Activated T-cell treated with anti-CD3 and anti-CD28 coated beads, Interleukin-2, amount 50 U/mL, for 24 hours (primary cell): ENCODE measurements around the gene FTO.

Source experiments
- DNase-seq: peaks from one replicate; pipeline ENCODE4 v3.0.0-alpha.2; 2020
- H3K27ac Mint-ChIP-seq: 2 replicates; pipeline ENCODE4 v1.8.0; 2020; ENCODE audit warnings: mild to moderate bottlenecking, mixed read lengths
- H3K27me3 Mint-ChIP-seq: 2 replicates; pipeline ENCODE4 v1.8.0; 2020; ENCODE audit warnings: mixed read lengths
- H3K36me3 Mint-ChIP-seq: 2 replicates; pipeline ENCODE4 v1.8.0; 2020; ENCODE audit warnings: low read depth, mixed read lengths
- H3K4me1 Mint-ChIP-seq: 2 replicates; pipeline ENCODE4 v1.8.0; 2020; ENCODE audit warnings: low read depth, mixed read lengths
- H3K4me3 Mint-ChIP-seq: 2 replicates; pipeline ENCODE4 v1.8.0; 2020; ENCODE audit warnings: mild to moderate bottlenecking, moderate library complexity, mixed read lengths
- H3K9me3 Mint-ChIP-seq: 2 replicates; pipeline ENCODE4 v1.8.0; 2020; ENCODE audit warnings: mixed read lengths

FTO gene

GRCh38 chr16:54073356-54073755, 369.4 kb downstream of the FTO start:
- Mint-ChIP-seq H3K36me3 (peaks cover 4% of the 10 kb centered on the region), H3K9me3 (no peaks in the 10 kb centered on the region), H3K27me3 (no peaks in the 10 kb centered on the region), H3K4me3 (no peak overlapping the region), H3K4me1 (no peaks in the 10 kb centered on the region), H3K27ac (no peak overlapping the region)
- no peak for DNase-seq

GRCh38 chr16:54075446-54075845, 371.5 kb downstream of the FTO start:
- Mint-ChIP-seq H3K27ac (no peak overlapping the region), H3K4me1 (no peaks in the 10 kb centered on the region), H3K27me3 (no peaks in the 10 kb centered on the region), H3K36me3 (peaks cover 9% of the 10 kb centered on the region), H3K9me3 (no peaks in the 10 kb centered on the region), H3K4me3 (no peak overlapping the region)
- DNase-seq = no peak

GRCh38 chr16:54076006-54076504, 372.1 kb downstream of the FTO start:
- no peak for DNase-seq
- Mint-ChIP-seq H3K4me3 (no peak overlapping the region), H3K27ac (no peak overlapping the region), H3K27me3 (no peaks in the 10 kb centered on the region), H3K4me1 (no peaks in the 10 kb centered on the region), H3K9me3 (no peaks in the 10 kb centered on the region), H3K36me3 (peaks cover 5% of the 10 kb centered on the region)

- Mint-ChIP-seq H3K9me3 (no peaks in the 10 kb centered on the region), H3K27me3 (no peaks in the 10 kb centered on the region), H3K27ac (no peak overlapping the region), H3K36me3 (peaks cover 6% of the 10 kb centered on the region), H3K4me1 (no peaks in the 10 kb centered on the region), H3K4me3 (no peak overlapping the region)
- no peak for DNase-seq
Observed at GRCh38 chr16:54077050-54077821, 373.3 kb downstream of the FTO start.

- Mint-ChIP-seq H3K27ac (no peak overlapping the region), H3K9me3 (no peaks in the 10 kb centered on the region), H3K4me3 (no peak overlapping the region), H3K4me1 (no peaks in the 10 kb centered on the region), H3K36me3 (peaks cover 7% of the 10 kb centered on the region), H3K27me3 (no peaks in the 10 kb centered on the region)
- no peak for DNase-seq
Observed at GRCh38 chr16:54080524-54081008, 376.6 kb downstream of the FTO start.

GRCh38 chr16:54086791-54087190, 382.8 kb downstream of the FTO start:
- no peak for DNase-seq
- H3K9me3 Mint-ChIP-seq = peaks cover 3% of the 10 kb centered on the region
- peaks cover 18% of the 10 kb centered on the region for H3K36me3 Mint-ChIP-seq
- H3K27ac Mint-ChIP-seq = no peak overlapping the region
- no peaks in the 10 kb centered on the region for H3K27me3 Mint-ChIP-seq
- H3K4me1 Mint-ChIP-seq = no peaks in the 10 kb centered on the region
- no peak overlapping the region for H3K4me3 Mint-ChIP-seq

- no peaks in the 10 kb centered on the region for H3K27me3 Mint-ChIP-seq
- peaks cover 47% of the 10 kb centered on the region for H3K36me3 Mint-ChIP-seq
- no peaks in the 10 kb centered on the region for H3K4me1 Mint-ChIP-seq
- no peak overlapping the region for H3K4me3 Mint-ChIP-seq
- DNase-seq = no peak
- no peak overlapping the region for H3K27ac Mint-ChIP-seq
- peaks cover 7% of the 10 kb centered on the region for H3K9me3 Mint-ChIP-seq
Observed at GRCh38 chr16:54090602-54091001, 386.6 kb downstream of the FTO start.

- H3K4me3 Mint-ChIP-seq = no peak overlapping the region
- H3K27ac Mint-ChIP-seq = no peak overlapping the region
- H3K9me3 Mint-ChIP-seq = peaks cover 7% of the 10 kb centered on the region
- no peaks in the 10 kb centered on the region for H3K4me1 Mint-ChIP-seq
- H3K27me3 Mint-ChIP-seq = no peaks in the 10 kb centered on the region
- H3K36me3 Mint-ChIP-seq = peaks cover 50% of the 10 kb centered on the region
- no peak for DNase-seq
Observed at GRCh38 chr16:54093281-54093680, 389.3 kb downstream of the FTO start.

GRCh38 chr16:54094641-54095040, 390.7 kb downstream of the FTO start:
- DNase-seq = no peak
- H3K4me3 Mint-ChIP-seq = no peak overlapping the region
- H3K4me1 Mint-ChIP-seq = no peaks in the 10 kb centered on the region
- no peaks in the 10 kb centered on the region for H3K27me3 Mint-ChIP-seq
- no peak overlapping the region for H3K27ac Mint-ChIP-seq
- peaks cover 4% of the 10 kb centered on the region for H3K9me3 Mint-ChIP-seq
- peaks cover 47% of the 10 kb centered on the region for H3K36me3 Mint-ChIP-seq

GRCh38 chr16:54096607-54097006, 392.7 kb downstream of the FTO start:
- no peak for DNase-seq
- Mint-ChIP-seq H3K36me3 (peaks cover 42% of the 10 kb centered on the region), H3K4me3 (no peak overlapping the region), H3K27me3 (no peaks in the 10 kb centered on the region), H3K27ac (no peak overlapping the region), H3K4me1 (no peaks in the 10 kb centered on the region), H3K9me3 (peaks cover 4% of the 10 kb centered on the region)

GRCh38 chr16:54097774-54098173, 393.8 kb downstream of the FTO start:
- Mint-ChIP-seq H3K4me1 (no peaks in the 10 kb centered on the region), H3K27ac (no peak overlapping the region), H3K4me3 (no peak overlapping the region), H3K9me3 (peaks cover 4% of the 10 kb centered on the region), H3K27me3 (no peaks in the 10 kb centered on the region), H3K36me3 (peaks cover 35% of the 10 kb centered on the region)
- no peak for DNase-seq

- no peak for DNase-seq
- H3K36me3 Mint-ChIP-seq = peaks cover 31% of the 10 kb centered on the region
- H3K9me3 Mint-ChIP-seq = peaks cover 4% of the 10 kb centered on the region
- no peaks in the 10 kb centered on the region for H3K27me3 Mint-ChIP-seq
- H3K4me3 Mint-ChIP-seq = no peak overlapping the region
- H3K27ac Mint-ChIP-seq = no peak overlapping the region
- no peaks in the 10 kb centered on the region for H3K4me1 Mint-ChIP-seq
Observed at GRCh38 chr16:54098247-54098646, 394.3 kb downstream of the FTO start.

- H3K9me3 Mint-ChIP-seq = peaks cover 4% of the 10 kb centered on the region
- H3K36me3 Mint-ChIP-seq = peaks cover 19% of the 10 kb centered on the region
- H3K4me1 Mint-ChIP-seq = no peaks in the 10 kb centered on the region
- no peak overlapping the region for H3K27ac Mint-ChIP-seq
- no peaks in the 10 kb centered on the region for H3K27me3 Mint-ChIP-seq
- H3K4me3 Mint-ChIP-seq = no peak overlapping the region
- no peak for DNase-seq
Observed at GRCh38 chr16:54099627-54100026, 395.7 kb downstream of the FTO start.

GRCh38 chr16:54102888-54103866, 399.2 kb downstream of the FTO start:
- no peak overlapping the region for H3K27ac Mint-ChIP-seq
- no peaks in the 10 kb centered on the region for H3K4me1 Mint-ChIP-seq
- no peaks in the 10 kb centered on the region for H3K9me3 Mint-ChIP-seq
- peaks cover under 1% of the 10 kb centered on the region for H3K36me3 Mint-ChIP-seq
- no peak overlapping the region for H3K4me3 Mint-ChIP-seq
- no peak for DNase-seq
- no peaks in the 10 kb centered on the region for H3K27me3 Mint-ChIP-seq
